ENCODE data around the gene RSPH1.
A peak's percentile ranks its signal among the peaks of the same experiment; 100 is the strongest.

RSPH1 gene

GRCh38 chr21:42468491-42469131 lies 27.4 kb downstream of the RSPH1 start:
- TF ChIP-seq CTCF (conservative IDR thresholded peaks at IDR 0.05; ENCODE audit: low read depth) = no peak
- H3K27ac ChIP-seq = no peak overlapping the region
- DNase-seq (ENCODE audit: low spot score) = no peak
- ChIA-PET POLR2A (ENCODE audit: low non-redundant PET) (no interaction called here), CTCF (interaction anchor here (0.6 kb wide), 1 partner anchor 377 kb away, joined by 3 read pairs; no protein-coding TSS in a partner anchor)

GRCh38 chr21:42467140-42467983 lies 28.7 kb downstream of the RSPH1 start:
- no peak for TF ChIP-seq CTCF (conservative IDR thresholded peaks at IDR 0.05; ENCODE audit: low read depth)
- no peak overlapping the region for H3K27ac ChIP-seq
- no peak for DNase-seq (ENCODE audit: low spot score)
- ChIA-PET CTCF (interaction anchor here (0.6 to 1.4 kb wide), 6 partner anchors 9 to 71 kb away, joined by 3 to 8 read pairs (median 3); no protein-coding TSS in a partner anchor), POLR2A (ENCODE audit: low non-redundant PET) (no interaction called here)

- CTCF ChIA-PET = interaction anchor here (0.7 to 1.4 kb wide), 4 partner anchors 10 to 70 kb away, joined by 3 to 8 read pairs (median 3); no protein-coding TSS in a partner anchor
- POLR2A ChIA-PET (ENCODE audit: low non-redundant PET) = no interaction called here
- no peak overlapping the region for H3K27ac ChIP-seq
- no peak for DNase-seq (ENCODE audit: low spot score)
- no peak for TF ChIP-seq CTCF (conservative IDR thresholded peaks at IDR 0.05; ENCODE audit: low read depth)
Measured at GRCh38 chr21:42466700-42467099, 29.3 kb downstream of the RSPH1 start.

- no peak for DNase-seq (ENCODE audit: low spot score)
- ChIA-PET POLR2A (ENCODE audit: low non-redundant PET) (no interaction called here), CTCF (interaction anchor here (0.7 kb wide), 1 partner anchor 276 kb away, joined by 4 read pairs; no protein-coding TSS in a partner anchor)
- no peak overlapping the region for H3K27ac ChIP-seq
- no peak for TF ChIP-seq CTCF (conservative IDR thresholded peaks at IDR 0.05; ENCODE audit: low read depth)
Measured at GRCh38 chr21:42465803-42466127, 30.3 kb downstream of the RSPH1 start.

GRCh38 chr21:42465008-42465802 lies 30.8 kb downstream of the RSPH1 start:
- CTCF ChIA-PET = no interaction called here
- POLR2A ChIA-PET (ENCODE audit: low non-redundant PET) = no interaction called here
- no peak for DNase-seq (ENCODE audit: low spot score)
- TF ChIP-seq CTCF (conservative IDR thresholded peaks at IDR 0.05; ENCODE audit: low read depth) = no peak
- no peak overlapping the region for H3K27ac ChIP-seq

GRCh38 chr21:42463861-42464515 lies 32.0 kb downstream of the RSPH1 start:
- CTCF ChIA-PET = no interaction called here
- TF ChIP-seq CTCF (conservative IDR thresholded peaks at IDR 0.05; ENCODE audit: low read depth) = no peak
- H3K27ac ChIP-seq = no peak overlapping the region
- POLR2A ChIA-PET (ENCODE audit: low non-redundant PET) = no interaction called here
- peak; percentile 62 for DNase-seq (ENCODE audit: low spot score)

Measured in RWPE1 (cell line).